HAP-1 (cell line): ENCODE results near the gene NADK2.
"Not testable (repeated sequence)": the region's sequence is repeated elsewhere in the genome, so short reads cannot be mapped to it uniquely, and the experiment has no call there.

ENCODE experiments used
- DNase-seq, 2 experiments: peaks; one replicate each; pipeline ENCODE4 v3.0.0-alpha.2; 2016 to 2020; ENCODE audit warnings: low spot score in 2 of 2
- H3K27me3 ChIP-seq: fragments of 250-450 bp; sonication (Bioruptor Pico); 2 replicates; pipeline ENCODE4 v1.5.1; 2020; ENCODE audit warnings: low read depth, mild to moderate bottlenecking, moderate library complexity
- H3K36me3 ChIP-seq: fragments of 250-450 bp; sonication (Bioruptor Pico); replicated peaks from 2 replicates; pipeline ENCODE4 v1.5.1; 2020; ENCODE audit warnings: mild to moderate bottlenecking
- H3K4me1 ChIP-seq: fragments of 250-450 bp; sonication (Bioruptor Pico); 2 replicates; pipeline ENCODE4 v1.5.1; 2020; ENCODE audit warnings: mild to moderate bottlenecking
- H3K4me3 ChIP-seq: fragments of 250-450 bp; sonication (Bioruptor Pico); 2 replicates; pipeline ENCODE4 v1.5.1; 2020; ENCODE audit warnings: mild to moderate bottlenecking, moderate library complexity
- H3K9me3 ChIP-seq: fragments of 250-450 bp; sonication (Bioruptor Pico); 2 replicates; pipeline ENCODE4 v1.5.1; 2020; ENCODE audit warnings: mild to moderate bottlenecking, moderate library complexity
- in situ Hi-C: fragments of 300-500 bp; cut with MboI; formaldehyde crosslinking; loops from 3 replicates; pipeline ENCODE4 v1.14.3; 2020; ENCODE audit warnings: low sequenced_read_pairs, inconsistent platforms, mixed read lengths

The NADK2 gene

GRCh38 chr5:36214436-36214835 is 27.3 kb downstream of the NADK2 start:
- peaks cover 4% of the 10 kb centered on the region; the same call in 1 of the 2 replicates for H3K4me1 ChIP-seq
- no peaks in the 10 kb centered on the region for H3K9me3 ChIP-seq
- DNase-seq = no peak
- H3K27me3 ChIP-seq = no peaks in the 10 kb centered on the region
- in situ Hi-C loops = no loop called here
- peaks cover 5% of the 10 kb centered on the region for H3K36me3 ChIP-seq
- H3K4me3 ChIP-seq = no peak overlapping the region

GRCh38 chr5:36209664-36210063 is 32.1 kb downstream of the NADK2 start:
- H3K36me3 ChIP-seq = no peaks in the 10 kb centered on the region; the same call in none of the 2 replicates
- no peak for DNase-seq
- in situ Hi-C loops = no loop called here
- H3K27me3 ChIP-seq = no peaks in the 10 kb centered on the region
- no peaks in the 10 kb centered on the region for H3K9me3 ChIP-seq
- no peak overlapping the region for H3K4me3 ChIP-seq
- no peaks in the 10 kb centered on the region for H3K4me1 ChIP-seq

GRCh38 chr5:36208786-36209185 is 32.9 kb downstream of the NADK2 start:
- Histone ChIP-seq H3K4me3 (no peak overlapping the region), H3K9me3 (no peaks in the 10 kb centered on the region), H3K36me3 (no peaks in the 10 kb centered on the region; the same call in none of the 2 replicates), H3K27me3 (no peaks in the 10 kb centered on the region), H3K4me1 (no peaks in the 10 kb centered on the region)
- DNase-seq = no peak
- in situ Hi-C loops = no loop called here

- in situ Hi-C loops = no loop called here
- peaks cover 3% of the 10 kb centered on the region for H3K36me3 ChIP-seq
These were observed 34.8 kb downstream of the NADK2 start for GRCh38 chr5:36206913-36207312.

GRCh38 chr5:36205329-36205728 is 36.4 kb downstream of the NADK2 start:
- H3K4me1 ChIP-seq = no peaks in the 10 kb centered on the region
- peaks cover 7% of the 10 kb centered on the region for H3K36me3 ChIP-seq
- in situ Hi-C loops = no loop called here
- no peak overlapping the region for H3K4me3 ChIP-seq
- H3K27me3 ChIP-seq = no peaks in the 10 kb centered on the region
- DNase-seq = no peak
- no peaks in the 10 kb centered on the region for H3K9me3 ChIP-seq

More at GRCh38 chr5:36206913-36207312, 34.8 kb downstream of the NADK2 start:
- DNase-seq = no peak
- H3K9me3 ChIP-seq = no peaks in the 10 kb centered on the region
- no peaks in the 10 kb centered on the region for H3K27me3 ChIP-seq
- no peaks in the 10 kb centered on the region for H3K4me1 ChIP-seq
- no peak overlapping the region for H3K4me3 ChIP-seq

GRCh38 chr5:36202521-36202961 is 39.2 kb downstream of the NADK2 start:
- in situ Hi-C loops = no loop called here
- Histone ChIP-seq H3K27me3 (no peaks in the 10 kb centered on the region), H3K4me3 (no peak overlapping the region), H3K9me3 (no peaks in the 10 kb centered on the region), H3K36me3 (peaks cover 12% of the 10 kb centered on the region), H3K4me1 (no peaks in the 10 kb centered on the region)
- DNase-seq = no peak

GRCh38 chr5:36200513-36200912 is 41.2 kb downstream of the NADK2 start:
- H3K36me3 ChIP-seq = peaks cover 22% of the 10 kb centered on the region
- H3K27me3 ChIP-seq = no peaks in the 10 kb centered on the region

GRCh38 chr5:36199620-36200019 is 42.1 kb downstream of the NADK2 start:
- no peaks in the 10 kb centered on the region for H3K4me1 ChIP-seq
- H3K4me3 ChIP-seq = no peak overlapping the region
- DNase-seq = no peak
- H3K9me3 ChIP-seq = no peaks in the 10 kb centered on the region
- no peaks in the 10 kb centered on the region for H3K27me3 ChIP-seq
- in situ Hi-C loops = no loop called here
- peaks cover 22% of the 10 kb centered on the region for H3K36me3 ChIP-seq

More at GRCh38 chr5:36200513-36200912, 41.2 kb downstream of the NADK2 start:
- Histone ChIP-seq H3K9me3 (no peaks in the 10 kb centered on the region), H3K4me1 (no peaks in the 10 kb centered on the region), H3K4me3 (no peak overlapping the region)
- DNase-seq = no peak
- in situ Hi-C loops = no loop called here

- H3K27me3 ChIP-seq, DNase-seq, H3K4me3 ChIP-seq, in situ Hi-C loops, H3K9me3 ChIP-seq, H3K4me1 ChIP-seq: not testable (repeated sequence)
- peaks cover 22% of the 10 kb centered on the region for H3K36me3 ChIP-seq
These were observed 42.9 kb downstream of the NADK2 start for GRCh38 chr5:36198783-36199182.

- Histone ChIP-seq H3K27me3 (no peaks in the 10 kb centered on the region), H3K36me3 (peaks cover 22% of the 10 kb centered on the region)
- in situ Hi-C loops = no loop called here
These were observed 43.4 kb downstream of the NADK2 start for GRCh38 chr5:36198281-36198680.

GRCh38 chr5:36193746-36194145 is 48.0 kb downstream of the NADK2 start:
- H3K4me1 ChIP-seq = no peaks in the 10 kb centered on the region
- in situ Hi-C loops = no loop called here
- no peak for DNase-seq
- no peaks in the 10 kb centered on the region for H3K9me3 ChIP-seq
- no peaks in the 10 kb centered on the region for H3K27me3 ChIP-seq
- no peak overlapping the region for H3K4me3 ChIP-seq
- peaks cover 12% of the 10 kb centered on the region for H3K36me3 ChIP-seq

More at GRCh38 chr5:36198281-36198680, 43.4 kb downstream of the NADK2 start:
- DNase-seq = no peak
- H3K9me3 ChIP-seq = no peaks in the 10 kb centered on the region
- no peaks in the 10 kb centered on the region for H3K4me1 ChIP-seq
- H3K4me3 ChIP-seq = no peak overlapping the region

GRCh38 chr5:36184408-36184807 is 57.3 kb downstream of the NADK2 start:
- H3K4me1 ChIP-seq, H3K9me3 ChIP-seq, H3K27me3 ChIP-seq, H3K4me3 ChIP-seq, DNase-seq, in situ Hi-C loops: not testable (repeated sequence)
- H3K36me3 ChIP-seq = peaks cover 54% of the 10 kb centered on the region

GRCh38 chr5:36181774-36182173 is 60.0 kb downstream of the NADK2 start:
- in situ Hi-C loops = no loop called here
- no peak for DNase-seq
- no peak overlapping the region for H3K4me3 ChIP-seq
- H3K4me1 ChIP-seq = no peaks in the 10 kb centered on the region
- H3K36me3 ChIP-seq = peaks cover 73% of the 10 kb centered on the region
- H3K27me3 ChIP-seq = no peaks in the 10 kb centered on the region
- no peaks in the 10 kb centered on the region for H3K9me3 ChIP-seq

- Histone ChIP-seq H3K9me3 (no peaks in the 10 kb centered on the region), H3K4me3 (no peak overlapping the region), H3K27me3 (no peaks in the 10 kb centered on the region), H3K4me1 (no peaks in the 10 kb centered on the region), H3K36me3 (peaks cover 78% of the 10 kb centered on the region)
- DNase-seq = no peak
- in situ Hi-C loops = no loop called here
These were observed 61.0 kb downstream of the NADK2 start for GRCh38 chr5:36180556-36181350.
